Mucosa of stomach (tissue), 1 donor: ENCODE results near the gene ABHD12.
"Not testable (repeated sequence)": the region's sequence is repeated elsewhere in the genome, so short reads cannot be mapped to it uniquely, and the experiment has no call there.

ENCODE experiments used
- H3K27me3 ChIP-seq: one replicate; pipeline ENCODE4 v1.7.0; 2013; ENCODE audit warnings: mild to moderate bottlenecking, low read length; ENCODE audit not compliant: control insufficient read depth, insufficient read depth
- H3K36me3 ChIP-seq: one replicate; pipeline ENCODE4 v1.7.0; 2013; ENCODE audit warnings: low read length; ENCODE audit not compliant: control insufficient read depth, insufficient read depth
- H3K4me1 ChIP-seq: one replicate; pipeline ENCODE4 v1.7.0; 2013; ENCODE audit warnings: mild to moderate bottlenecking, low read length; ENCODE audit not compliant: control insufficient read depth, insufficient read depth
- H3K4me3 ChIP-seq: one replicate; pipeline ENCODE4 v1.7.0; 2013; ENCODE audit warnings: low read length
- H3K9ac ChIP-seq: one replicate; pipeline ENCODE4 v1.7.0; 2013; ENCODE audit warnings: mild to moderate bottlenecking, low read length, moderate library complexity
- H3K9me3 ChIP-seq: one replicate; pipeline ENCODE4 v1.7.0; 2013; ENCODE audit warnings: mild to moderate bottlenecking, low read length, moderate library complexity; ENCODE audit not compliant: control insufficient read depth
- donor health status: Pancreatic carcinoma.

Gene ABHD12

GRCh38 chr20:25269833-25270170, 120.8 kb downstream of the ABHD12 start:
- Histone ChIP-seq H3K36me3 (no peaks in the 10 kb centered on the region), H3K9ac (no peak overlapping the region), H3K4me1 (no peaks in the 10 kb centered on the region), H3K4me3 (no peak overlapping the region), H3K9me3 (no peaks in the 10 kb centered on the region), H3K27me3 (no peaks in the 10 kb centered on the region)

DNA sequence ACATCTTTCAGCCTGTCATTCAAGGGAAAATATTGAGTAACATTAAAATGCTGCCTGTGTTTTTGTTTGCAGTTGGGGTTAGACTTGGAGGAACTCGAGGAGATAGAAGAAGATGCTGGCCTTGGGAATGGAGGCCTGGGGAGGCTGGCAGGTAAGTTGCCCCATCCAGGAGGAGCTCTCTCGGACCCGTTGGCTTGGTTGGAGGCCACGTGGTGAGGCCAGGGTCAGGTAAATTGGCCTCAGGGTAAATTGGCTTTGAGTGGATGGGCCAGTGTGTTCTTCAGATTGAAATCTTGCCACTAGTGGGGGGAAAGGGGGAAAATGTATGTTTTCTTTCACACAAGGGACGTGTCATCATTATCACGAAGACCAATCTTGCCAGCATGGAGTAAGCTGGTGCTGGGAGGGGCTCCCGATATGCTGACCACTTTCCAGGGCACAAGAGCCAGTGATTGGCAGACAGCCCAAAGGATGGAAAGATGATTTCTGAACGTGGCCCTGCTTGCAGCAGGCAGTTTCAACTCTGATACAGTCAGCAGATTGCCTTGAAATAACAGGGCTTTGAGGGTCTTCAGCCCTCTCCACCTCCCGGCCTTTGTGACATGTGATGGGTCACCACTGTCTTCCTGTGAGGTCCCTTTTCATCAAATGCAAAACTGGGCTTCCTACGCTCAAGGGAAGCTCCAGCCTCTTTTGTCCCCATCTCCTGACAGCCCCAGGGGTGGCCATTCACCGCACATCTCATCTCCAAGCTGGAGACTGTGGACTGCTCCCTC, 121.4 kb downstream of the ABHD12 start:
- no peak overlapping the region for H3K4me3 ChIP-seq
- no peaks in the 10 kb centered on the region for H3K4me1 ChIP-seq
- no peaks in the 10 kb centered on the region for H3K27me3 ChIP-seq
- no peak overlapping the region for H3K9ac ChIP-seq
- no peaks in the 10 kb centered on the region for H3K9me3 ChIP-seq
- H3K36me3 ChIP-seq: no peaks in the 10 kb centered on the region

DNA sequence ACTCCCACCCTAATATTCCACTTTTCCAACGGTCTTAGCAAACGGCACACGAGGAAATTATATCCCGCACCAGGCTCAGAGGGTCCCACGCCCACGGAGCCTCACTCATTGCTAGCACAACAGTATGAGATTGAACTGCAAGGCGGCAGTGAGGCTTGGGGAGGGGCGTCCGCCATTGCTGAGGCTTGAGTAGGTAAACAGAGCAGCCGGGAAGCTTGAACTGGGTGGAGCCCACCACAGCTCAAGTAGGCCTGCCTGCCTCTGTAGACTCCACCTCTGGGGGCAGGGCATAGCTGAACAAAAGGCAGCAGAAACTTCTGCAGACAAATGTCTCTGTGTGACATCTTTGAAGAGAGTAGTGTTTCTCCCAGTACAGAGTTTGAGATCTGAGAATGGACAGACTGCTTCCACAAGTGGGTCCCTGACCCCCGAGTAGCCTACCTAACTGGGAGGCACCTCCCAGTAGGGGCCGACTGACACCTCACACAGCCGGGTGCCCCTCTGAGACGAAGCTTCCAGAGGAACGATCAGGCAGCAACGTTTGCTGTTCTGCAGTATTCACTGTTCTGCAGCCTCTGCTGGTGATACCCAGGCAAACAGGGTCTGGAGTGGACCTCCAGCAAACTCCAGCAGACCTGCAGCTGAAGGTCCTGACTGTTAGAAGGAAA, 129.7 kb downstream of the ABHD12 start:
- H3K4me1 ChIP-seq: peaks cover 23% of the 10 kb centered on the region
- H3K4me3 ChIP-seq, H3K9me3 ChIP-seq, H3K27me3 ChIP-seq, H3K36me3 ChIP-seq, H3K9ac ChIP-seq: not testable (repeated sequence)

- no peak overlapping the region for H3K4me3 ChIP-seq
- H3K4me1 ChIP-seq: peaks cover 31% of the 10 kb centered on the region
- no peaks in the 10 kb centered on the region for H3K36me3 ChIP-seq
- H3K9me3 ChIP-seq: no peaks in the 10 kb centered on the region
- H3K27me3 ChIP-seq: no peaks in the 10 kb centered on the region
- no peak overlapping the region for H3K9ac ChIP-seq
These were observed 130.8 kb downstream of the ABHD12 start for GRCh38 chr20:25259788-25260254.

DNA sequence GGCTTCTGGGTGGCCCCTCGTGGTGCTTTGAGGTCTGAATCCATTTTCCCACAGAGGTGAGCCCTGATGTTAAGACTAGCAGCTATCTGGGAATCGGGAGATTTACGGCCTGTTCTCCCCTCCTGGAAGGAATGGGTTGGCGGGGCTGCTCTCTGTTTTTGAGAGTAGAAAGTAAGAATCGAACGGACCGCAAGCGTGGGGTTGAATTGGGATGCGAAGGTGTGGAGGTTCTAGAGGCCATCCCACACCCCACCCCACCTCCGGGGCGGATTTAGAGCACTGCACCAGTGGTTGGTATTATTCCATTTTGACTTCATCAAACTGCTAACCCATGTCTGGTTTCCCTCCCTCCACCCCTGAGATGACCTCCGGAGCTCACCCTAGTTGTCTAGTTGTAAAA, 131.3 kb downstream of the ABHD12 start:
- Histone ChIP-seq H3K4me1 (peaks cover 36% of the 10 kb centered on the region), H3K4me3 (no peak overlapping the region)

DNA sequence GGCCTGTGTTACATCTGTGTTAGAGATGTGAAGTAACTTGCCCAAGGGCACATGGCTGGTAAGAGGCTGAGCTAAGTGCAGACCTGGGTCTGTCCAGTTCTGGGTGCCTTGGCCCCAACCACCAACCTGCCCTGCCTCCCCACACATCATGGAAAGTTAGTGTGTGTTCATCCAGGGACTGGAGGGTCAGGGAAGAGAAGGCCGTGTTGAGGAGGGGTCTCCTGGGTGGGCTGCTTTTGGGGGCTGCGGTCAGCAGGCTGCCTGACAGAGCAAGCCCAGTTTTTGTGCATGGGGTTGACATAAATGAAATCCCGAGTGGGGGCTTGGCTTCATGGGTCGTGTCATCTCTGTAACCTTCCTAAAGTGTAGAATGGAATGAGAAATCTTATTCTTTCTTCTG, 131.8 kb downstream of the ABHD12 start:
- H3K4me1 ChIP-seq: peaks cover 39% of the 10 kb centered on the region
- H3K9ac ChIP-seq: no peak overlapping the region
- no peaks in the 10 kb centered on the region for H3K9me3 ChIP-seq
- H3K36me3 ChIP-seq: no peaks in the 10 kb centered on the region
- no peak overlapping the region for H3K4me3 ChIP-seq
- H3K27me3 ChIP-seq: no peaks in the 10 kb centered on the region

More for the DNA sequence above, 131.3 kb downstream of the ABHD12 start:
- no peak overlapping the region for H3K9ac ChIP-seq
- no peaks in the 10 kb centered on the region for H3K36me3 ChIP-seq
- no peaks in the 10 kb centered on the region for H3K9me3 ChIP-seq
- no peaks in the 10 kb centered on the region for H3K27me3 ChIP-seq

- H3K4me1 ChIP-seq: peaks cover 43% of the 10 kb centered on the region
- no peaks in the 10 kb centered on the region for H3K36me3 ChIP-seq
- H3K27me3 ChIP-seq: no peaks in the 10 kb centered on the region
- H3K4me3 ChIP-seq: no peak overlapping the region
- no peaks in the 10 kb centered on the region for H3K9me3 ChIP-seq
- H3K9ac ChIP-seq: no peak overlapping the region
These were observed 132.2 kb downstream of the ABHD12 start for GRCh38 chr20:25258476-25258805.

- no peaks in the 10 kb centered on the region for H3K36me3 ChIP-seq
- no peaks in the 10 kb centered on the region for H3K9me3 ChIP-seq
- H3K9ac ChIP-seq: no peak overlapping the region
- no peaks in the 10 kb centered on the region for H3K27me3 ChIP-seq
- peaks cover 47% of the 10 kb centered on the region for H3K4me1 ChIP-seq
- H3K4me3 ChIP-seq: no peak overlapping the region
These were observed 132.7 kb downstream of the ABHD12 start for GRCh38 chr20:25257756-25258475.

DNA sequence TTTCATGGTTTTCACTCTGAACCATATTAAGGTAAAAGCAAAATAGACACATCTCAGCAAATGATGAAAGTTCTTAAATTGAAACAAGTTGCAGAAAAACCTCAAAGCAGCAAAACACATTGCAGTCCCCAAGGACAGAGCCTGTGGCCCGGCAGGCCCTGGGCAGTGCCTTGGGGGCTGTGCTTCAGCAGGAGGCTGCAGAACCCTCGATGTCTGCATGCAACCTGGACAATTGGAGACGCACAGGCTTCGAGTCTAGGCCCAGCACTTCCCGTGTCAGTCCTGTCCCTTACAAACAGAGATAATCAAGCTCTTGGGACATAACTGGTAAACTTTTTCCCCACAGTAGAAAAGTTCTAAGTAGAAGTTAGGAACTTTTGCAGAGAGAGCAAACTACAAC, 133.5 kb downstream of the ABHD12 start:
- H3K36me3 ChIP-seq: no peaks in the 10 kb centered on the region
- no peak overlapping the region for H3K9ac ChIP-seq
- no peaks in the 10 kb centered on the region for H3K9me3 ChIP-seq
- no peaks in the 10 kb centered on the region for H3K27me3 ChIP-seq
- no peak overlapping the region for H3K4me3 ChIP-seq
- H3K4me1 ChIP-seq: peaks cover 55% of the 10 kb centered on the region

GRCh38 chr20:25256226-25256859, 134.3 kb downstream of the ABHD12 start:
- peak overlapping the region; percentile 64 for H3K9ac ChIP-seq
- H3K4me3 ChIP-seq: no peak overlapping the region

DNA sequence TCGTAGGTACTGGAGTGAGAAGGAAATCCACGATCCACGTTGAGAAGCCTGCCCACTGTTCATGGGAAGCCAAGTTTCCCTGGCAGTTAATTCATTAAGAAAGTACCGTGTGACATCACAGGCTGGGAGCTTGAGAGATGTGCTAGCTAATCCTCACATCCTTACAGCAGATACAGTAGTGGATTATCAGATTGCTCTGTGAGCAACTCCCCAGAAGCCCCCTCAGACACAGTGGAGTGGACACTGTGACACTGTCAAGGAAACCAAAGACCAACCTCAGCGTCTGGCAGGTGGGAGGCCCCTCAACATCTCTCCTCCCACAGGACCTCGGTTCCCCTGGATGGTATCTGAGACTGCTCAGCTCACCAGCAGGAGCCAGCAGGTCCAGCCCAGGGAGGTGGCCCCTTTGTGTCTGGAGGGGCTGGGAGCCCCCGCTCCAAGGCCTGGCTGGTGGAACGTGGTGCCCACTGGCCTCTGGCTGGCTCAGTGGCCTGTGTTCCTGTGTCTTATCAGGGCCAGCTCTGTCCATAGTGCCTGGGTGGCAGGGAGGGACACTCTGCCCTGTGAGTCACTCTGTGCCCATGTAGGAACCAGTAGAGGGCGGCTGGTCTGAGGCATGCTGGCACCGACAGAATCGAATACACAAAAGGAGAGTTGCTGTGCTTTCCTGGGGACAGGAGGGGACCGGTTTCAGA, 135.5 kb downstream of the ABHD12 start:
- Histone ChIP-seq H3K4me3 (no peak overlapping the region), H3K9ac (peak overlapping the region; percentile 61), H3K36me3 (no peaks in the 10 kb centered on the region), H3K9me3 (no peaks in the 10 kb centered on the region), H3K27me3 (no peaks in the 10 kb centered on the region), H3K4me1 (peaks cover 63% of the 10 kb centered on the region)

More at GRCh38 chr20:25256226-25256859, 134.3 kb downstream of the ABHD12 start:
- Histone ChIP-seq H3K36me3 (no peaks in the 10 kb centered on the region), H3K27me3 (no peaks in the 10 kb centered on the region), H3K4me1 (peaks cover 59% of the 10 kb centered on the region), H3K9me3 (no peaks in the 10 kb centered on the region)
